GM23338 (cell line): ENCODE measurements around the gene TTC31.

Experiments used
- CREB1 ChIP-seq: fragments of 250-450 bp; sonication (Bioruptor Pico); IDR thresholded peaks from 2 replicates; pipeline ENCODE4 v1.5.0; 2020; ENCODE audit warnings: low read depth, mild to moderate bottlenecking, moderate library complexity
- EZH2 ChIP-seq: fragments of 200-600 bp; sonication (generic); IDR thresholded peaks from one replicate; pipeline ENCODE4 v1.8.0; 2017; ENCODE audit warnings: antibody characterized with exemption, mild to moderate bottlenecking, low read depth; ENCODE audit not compliant: unreplicated experiment
- JUNB ChIP-seq: IDR thresholded peaks from one replicate; pipeline ENCODE4 v1.6.1; 2016; ENCODE audit warnings: antibody characterized with exemption; ENCODE audit not compliant: unreplicated experiment
- NANOG ChIP-seq: IDR thresholded peaks from 2 replicates; pipeline ENCODE4 v1.6.1; 2016; ENCODE audit warnings: antibody characterized with exemption, borderline replicate concordance
- POLR2AphosphoS5 ChIP-seq: IDR thresholded peaks from 2 replicates; pipeline ENCODE4 v1.6.1; 2016; ENCODE audit warnings: antibody characterized with exemption, low read depth
- ZNF114 ChIP-seq: fragments of 250-450 bp; sonication (Bioruptor Pico); IDR thresholded peaks from 2 replicates; pipeline ENCODE4 v1.5.0; 2020; ENCODE audit warnings: mild to moderate bottlenecking, moderate library complexity
- TF ChIP-seq, protein P1 (sequence below), 2 experiments: fragments of 200-600 bp in 1 of 2; sonication (generic) in 1 of 2; conservative IDR thresholded peaks; 2 replicates each; pipeline versions ENCODE4 v1.5.1 to v1.6.1; 2016 to 2017; ENCODE audit warnings: antibody characterized with exemption in 2 of 2, low read depth in 2 of 2, mild to moderate bottlenecking in 2 of 2, moderate library complexity in 1 of 2
- TF ChIP-seq, protein P2 (sequence below): IDR thresholded peaks from one replicate; pipeline ENCODE4 v1.6.1; 2018; ENCODE audit warnings: antibody characterized with exemption; ENCODE audit not compliant: unreplicated experiment

DNA sequence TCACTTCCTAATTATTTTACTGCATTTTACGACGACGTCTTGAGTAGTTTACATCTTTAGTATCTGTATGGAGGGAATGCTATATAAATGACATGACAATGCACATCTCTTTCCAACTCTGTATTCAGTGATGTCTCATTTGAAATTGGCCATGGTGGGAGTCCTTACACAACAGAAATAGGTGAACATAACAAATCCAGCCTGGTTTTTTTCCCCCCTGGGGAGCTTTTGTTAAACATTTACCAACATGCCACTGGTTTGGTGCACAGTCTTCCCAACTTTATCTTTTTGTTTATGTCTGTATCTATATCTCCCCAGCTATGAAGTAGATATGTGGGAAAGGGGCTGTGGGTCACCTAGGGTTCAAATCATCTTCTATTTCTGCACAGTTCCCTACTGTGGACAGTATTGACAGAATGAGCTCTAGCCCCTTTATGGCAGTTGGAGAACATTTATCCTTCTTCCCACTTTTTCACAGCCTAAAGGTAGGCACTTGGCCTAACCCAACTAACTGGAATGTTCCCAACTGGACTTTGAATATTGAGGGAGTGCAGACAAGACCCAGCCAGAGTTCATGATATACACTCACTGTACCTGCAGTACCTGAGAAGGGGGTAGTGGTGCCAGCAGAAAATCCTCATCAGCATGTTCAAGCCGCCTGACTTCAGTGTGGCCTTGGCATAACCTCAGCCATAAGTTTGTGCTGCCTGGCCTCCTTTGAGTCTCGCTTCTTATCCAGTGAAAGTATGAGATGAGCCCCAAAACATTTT lies 35.5 kb upstream of the TTC31 start:
- no peak for TF ChIP-seq CREB1
- TF ChIP-seq, protein P1, sequence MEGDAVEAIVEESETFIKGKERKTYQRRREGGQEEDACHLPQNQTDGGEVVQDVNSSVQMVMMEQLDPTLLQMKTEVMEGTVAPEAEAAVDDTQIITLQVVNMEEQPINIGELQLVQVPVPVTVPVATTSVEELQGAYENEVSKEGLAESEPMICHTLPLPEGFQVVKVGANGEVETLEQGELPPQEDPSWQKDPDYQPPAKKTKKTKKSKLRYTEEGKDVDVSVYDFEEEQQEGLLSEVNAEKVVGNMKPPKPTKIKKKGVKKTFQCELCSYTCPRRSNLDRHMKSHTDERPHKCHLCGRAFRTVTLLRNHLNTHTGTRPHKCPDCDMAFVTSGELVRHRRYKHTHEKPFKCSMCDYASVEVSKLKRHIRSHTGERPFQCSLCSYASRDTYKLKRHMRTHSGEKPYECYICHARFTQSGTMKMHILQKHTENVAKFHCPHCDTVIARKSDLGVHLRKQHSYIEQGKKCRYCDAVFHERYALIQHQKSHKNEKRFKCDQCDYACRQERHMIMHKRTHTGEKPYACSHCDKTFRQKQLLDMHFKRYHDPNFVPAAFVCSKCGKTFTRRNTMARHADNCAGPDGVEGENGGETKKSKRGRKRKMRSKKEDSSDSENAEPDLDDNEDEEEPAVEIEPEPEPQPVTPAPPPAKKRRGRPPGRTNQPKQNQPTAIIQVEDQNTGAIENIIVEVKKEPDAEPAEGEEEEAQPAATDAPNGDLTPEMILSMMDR (conservative IDR thresholded peaks at IDR 0.05; ENCODE audit: low read depth in 2 of 2) = no peak
- TF ChIP-seq EZH2 = no peak
- no peak for TF ChIP-seq POLR2AphosphoS5
- TF ChIP-seq, protein P2, sequence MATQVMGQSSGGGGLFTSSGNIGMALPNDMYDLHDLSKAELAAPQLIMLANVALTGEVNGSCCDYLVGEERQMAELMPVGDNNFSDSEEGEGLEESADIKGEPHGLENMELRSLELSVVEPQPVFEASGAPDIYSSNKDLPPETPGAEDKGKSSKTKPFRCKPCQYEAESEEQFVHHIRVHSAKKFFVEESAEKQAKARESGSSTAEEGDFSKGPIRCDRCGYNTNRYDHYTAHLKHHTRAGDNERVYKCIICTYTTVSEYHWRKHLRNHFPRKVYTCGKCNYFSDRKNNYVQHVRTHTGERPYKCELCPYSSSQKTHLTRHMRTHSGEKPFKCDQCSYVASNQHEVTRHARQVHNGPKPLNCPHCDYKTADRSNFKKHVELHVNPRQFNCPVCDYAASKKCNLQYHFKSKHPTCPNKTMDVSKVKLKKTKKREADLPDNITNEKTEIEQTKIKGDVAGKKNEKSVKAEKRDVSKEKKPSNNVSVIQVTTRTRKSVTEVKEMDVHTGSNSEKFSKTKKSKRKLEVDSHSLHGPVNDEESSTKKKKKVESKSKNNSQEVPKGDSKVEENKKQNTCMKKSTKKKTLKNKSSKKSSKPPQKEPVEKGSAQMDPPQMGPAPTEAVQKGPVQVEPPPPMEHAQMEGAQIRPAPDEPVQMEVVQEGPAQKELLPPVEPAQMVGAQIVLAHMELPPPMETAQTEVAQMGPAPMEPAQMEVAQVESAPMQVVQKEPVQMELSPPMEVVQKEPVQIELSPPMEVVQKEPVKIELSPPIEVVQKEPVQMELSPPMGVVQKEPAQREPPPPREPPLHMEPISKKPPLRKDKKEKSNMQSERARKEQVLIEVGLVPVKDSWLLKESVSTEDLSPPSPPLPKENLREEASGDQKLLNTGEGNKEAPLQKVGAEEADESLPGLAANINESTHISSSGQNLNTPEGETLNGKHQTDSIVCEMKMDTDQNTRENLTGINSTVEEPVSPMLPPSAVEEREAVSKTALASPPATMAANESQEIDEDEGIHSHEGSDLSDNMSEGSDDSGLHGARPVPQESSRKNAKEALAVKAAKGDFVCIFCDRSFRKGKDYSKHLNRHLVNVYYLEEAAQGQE = no peak
- TF ChIP-seq JUNB = no peak
- TF ChIP-seq NANOG = no peak
- no peak for TF ChIP-seq ZNF114 (CRISPR knock-in tag)
